Measurements from ENCODE around the gene LHX6. TPM values are rescaled to one million over a fixed set of nuclear protein-coding genes. Genes with fewer than 3 reads are reported as not detected.

LHX6 gene
- total and polyA plus RNA-seq, 2 of the 13 experiments (the other 11 are each of a cell fraction or from before 2014, with no cell fraction given): 1.1 to 1.3 TPM

- TF ChIP-seq ZNF142 (CRISPR knock-in tag; IDR thresholded peaks at IDR 0.05) (0 out of 2 replicates have a peak, but pooled peaks have one; percentile 44), TFDP2 (CRISPR knock-in tag; IDR thresholded peaks at IDR 0.05) (peak; percentile 38; the same call in 1 of the 2 replicates), BORCS8-MEF2B (CRISPR knock-in tag; IDR thresholded peaks at IDR 0.05) (peak; percentile 87), RFX1 (IDR thresholded peaks at IDR 0.05) (peak; percentile 87), ZNF18 (CRISPR knock-in tag; IDR thresholded peaks at IDR 0.05; ENCODE audit: insufficient replicate concordance) (peak; percentile 78), TARDBP (CRISPR knock-in tag; IDR thresholded peaks at IDR 0.05) (0 out of 2 replicates have a peak, but pooled peaks have one; percentile 27), HNRNPK (IDR thresholded peaks at IDR 0.05; ENCODE audit: low read depth, low read length, poor library complexity, severe bottlenecking) (peak; percentile 35), DMAP1 (CRISPR knock-in tag; IDR thresholded peaks at IDR 0.05) (peak; percentile 57; the same call in 1 of the 2 replicates), MXI1 (IDR thresholded peaks at IDR 0.05; ENCODE audit: borderline replicate concordance, low read depth, low read length) (peak; percentile 82; the same call in 1 of the 3 replicates), ZNF224 (CRISPR knock-in tag; IDR thresholded peaks at IDR 0.05) (0 out of 2 replicates have a peak, but pooled peaks have one; percentile 56), ZBTB7A (CRISPR knock-in tag; IDR thresholded peaks at IDR 0.05) (peak; percentile 26; the same call in 1 of the 2 replicates), THAP11 (CRISPR knock-in tag; IDR thresholded peaks at IDR 0.05) (peak; percentile 69), MXD3 (CRISPR knock-in tag; IDR thresholded peaks at IDR 0.05) (peak; percentile 54; the same call in 1 of the 2 replicates), TAF1 (CRISPR knock-in tag; IDR thresholded peaks at IDR 0.05) (peak; percentile 83), BCL6 (CRISPR knock-in tag; IDR thresholded peaks at IDR 0.05) (0 out of 2 replicates have a peak, but pooled peaks have one; percentile 14), MAX (IDR thresholded peaks at IDR 0.05) (peak; percentile 74), ZGPAT (CRISPR knock-in tag; IDR thresholded peaks at IDR 0.05) (peak; percentile 68)
These were observed 69.5 kb downstream of the LHX6 start, which contains the start of the genes MORN5 and NDUFA8 (continued) for GRCh38 chr9:122159026-122159924.

All from HepG2 (cell line).